ENCODE results near the gene FZD1.

Gene FZD1

DNA sequence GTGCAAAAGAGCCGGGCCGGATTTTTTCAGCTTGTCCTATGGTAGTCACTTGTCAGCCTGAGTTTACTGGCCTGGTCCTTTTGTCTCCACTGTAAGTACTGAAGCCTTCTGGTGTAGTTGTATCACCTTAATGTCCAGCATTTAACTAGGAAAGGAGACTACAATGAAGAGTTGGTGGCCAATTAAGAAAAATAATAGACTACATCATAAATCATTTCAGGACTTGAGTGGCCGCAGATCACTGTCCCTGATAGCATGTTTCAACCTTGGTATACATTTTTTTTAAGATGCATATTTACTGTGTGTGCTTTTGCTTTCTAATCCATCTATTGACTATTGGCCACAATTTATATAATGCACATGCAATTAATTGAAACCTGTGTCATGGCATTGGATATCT is 6.1 kb downstream of the FZD1 start:
- TF ChIP-seq, protein P1, sequence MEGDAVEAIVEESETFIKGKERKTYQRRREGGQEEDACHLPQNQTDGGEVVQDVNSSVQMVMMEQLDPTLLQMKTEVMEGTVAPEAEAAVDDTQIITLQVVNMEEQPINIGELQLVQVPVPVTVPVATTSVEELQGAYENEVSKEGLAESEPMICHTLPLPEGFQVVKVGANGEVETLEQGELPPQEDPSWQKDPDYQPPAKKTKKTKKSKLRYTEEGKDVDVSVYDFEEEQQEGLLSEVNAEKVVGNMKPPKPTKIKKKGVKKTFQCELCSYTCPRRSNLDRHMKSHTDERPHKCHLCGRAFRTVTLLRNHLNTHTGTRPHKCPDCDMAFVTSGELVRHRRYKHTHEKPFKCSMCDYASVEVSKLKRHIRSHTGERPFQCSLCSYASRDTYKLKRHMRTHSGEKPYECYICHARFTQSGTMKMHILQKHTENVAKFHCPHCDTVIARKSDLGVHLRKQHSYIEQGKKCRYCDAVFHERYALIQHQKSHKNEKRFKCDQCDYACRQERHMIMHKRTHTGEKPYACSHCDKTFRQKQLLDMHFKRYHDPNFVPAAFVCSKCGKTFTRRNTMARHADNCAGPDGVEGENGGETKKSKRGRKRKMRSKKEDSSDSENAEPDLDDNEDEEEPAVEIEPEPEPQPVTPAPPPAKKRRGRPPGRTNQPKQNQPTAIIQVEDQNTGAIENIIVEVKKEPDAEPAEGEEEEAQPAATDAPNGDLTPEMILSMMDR (IDR thresholded peaks at IDR 0.05; ENCODE audit: low read depth, low read length, missing control alignments): no peak
- no peak for DNase-seq (ENCODE audit: low read depth)
- in situ Hi-C loops (cut with HindIII; ENCODE audit: low sequenced_read_pairs): no loop called here
- no peak overlapping the region for H3K4me3 ChIP-seq (ENCODE audit: low read depth, low read length)

DNA sequence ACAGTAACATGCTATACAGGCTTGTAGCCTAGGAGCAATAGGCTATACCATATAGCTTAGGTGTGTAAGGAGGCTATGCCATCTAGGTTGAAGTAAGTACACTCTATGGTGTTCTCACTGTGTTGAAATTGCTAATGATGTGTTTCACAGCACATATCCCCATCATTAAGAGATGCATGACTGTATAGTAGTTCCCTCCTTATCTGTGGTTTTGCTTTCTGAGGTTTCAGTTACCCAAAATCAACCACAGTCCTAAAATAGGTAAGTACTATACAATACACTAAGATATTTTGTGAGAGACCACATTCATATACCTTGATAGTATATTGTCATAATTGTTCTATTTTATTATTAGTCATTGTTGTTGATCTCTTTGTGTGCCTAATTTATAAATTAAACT is 12.7 kb downstream of the FZD1 start:
- H3K4me3 ChIP-seq (ENCODE audit: low read depth, low read length): no peak overlapping the region
- in situ Hi-C loops (cut with HindIII; ENCODE audit: low sequenced_read_pairs): no loop called here
- DNase-seq (ENCODE audit: low read depth): no peak
- TF ChIP-seq, protein P1 (IDR thresholded peaks at IDR 0.05; ENCODE audit: low read depth, low read length, missing control alignments): no peak

DNA sequence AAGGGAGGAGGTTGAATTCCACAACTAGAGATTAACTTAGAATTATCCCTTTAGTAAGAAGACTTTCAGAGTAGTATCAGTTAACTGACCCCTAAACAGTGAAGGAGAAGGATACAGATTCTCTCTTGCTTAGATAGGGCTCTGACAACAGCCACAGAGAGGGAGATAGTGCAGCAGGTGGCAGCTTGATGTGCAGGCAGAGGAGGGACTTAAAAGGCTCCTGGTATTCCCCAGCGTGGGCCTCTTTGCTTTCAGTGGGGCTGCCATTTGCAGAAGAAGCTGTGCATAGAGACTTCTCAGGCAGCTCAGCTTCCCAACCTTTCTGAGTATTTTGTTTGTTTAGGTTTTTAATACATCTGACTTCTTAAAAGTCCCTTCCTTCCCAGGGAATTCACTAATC is 16.0 kb downstream of the FZD1 start:
- TF ChIP-seq, protein P1 (IDR thresholded peaks at IDR 0.05; ENCODE audit: low read depth, low read length, missing control alignments): no peak
- in situ Hi-C loops (cut with HindIII; ENCODE audit: low sequenced_read_pairs): no loop called here
- DNase-seq (ENCODE audit: low read depth): no peak
- H3K4me3 ChIP-seq (ENCODE audit: low read depth, low read length): no peak overlapping the region

DNA sequence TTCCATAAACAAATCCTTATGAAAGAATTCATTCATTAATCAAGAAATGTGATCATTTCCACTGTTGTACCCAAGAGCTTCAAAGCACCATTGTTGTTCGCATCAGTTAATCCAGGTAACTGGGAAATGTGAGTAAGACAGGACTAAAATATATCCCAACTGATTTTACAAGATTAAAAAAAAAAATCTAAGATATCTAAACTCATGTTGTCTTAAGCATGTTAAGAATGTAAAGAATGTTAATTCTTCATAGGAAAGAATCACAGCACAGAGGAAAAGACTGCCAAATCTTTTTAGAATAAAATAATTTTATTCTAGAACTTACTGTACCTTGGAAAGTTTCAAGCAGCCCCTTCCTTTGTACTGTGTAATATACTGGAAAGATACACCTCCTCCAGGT is 16.4 kb downstream of the FZD1 start:
- no peak overlapping the region for H3K4me3 ChIP-seq (ENCODE audit: low read depth, low read length)
- TF ChIP-seq, protein P1 (IDR thresholded peaks at IDR 0.05; ENCODE audit: low read depth, low read length, missing control alignments): no peak
- DNase-seq (ENCODE audit: low read depth): no peak
- in situ Hi-C loops (cut with HindIII; ENCODE audit: low sequenced_read_pairs): no loop called here

DNA sequence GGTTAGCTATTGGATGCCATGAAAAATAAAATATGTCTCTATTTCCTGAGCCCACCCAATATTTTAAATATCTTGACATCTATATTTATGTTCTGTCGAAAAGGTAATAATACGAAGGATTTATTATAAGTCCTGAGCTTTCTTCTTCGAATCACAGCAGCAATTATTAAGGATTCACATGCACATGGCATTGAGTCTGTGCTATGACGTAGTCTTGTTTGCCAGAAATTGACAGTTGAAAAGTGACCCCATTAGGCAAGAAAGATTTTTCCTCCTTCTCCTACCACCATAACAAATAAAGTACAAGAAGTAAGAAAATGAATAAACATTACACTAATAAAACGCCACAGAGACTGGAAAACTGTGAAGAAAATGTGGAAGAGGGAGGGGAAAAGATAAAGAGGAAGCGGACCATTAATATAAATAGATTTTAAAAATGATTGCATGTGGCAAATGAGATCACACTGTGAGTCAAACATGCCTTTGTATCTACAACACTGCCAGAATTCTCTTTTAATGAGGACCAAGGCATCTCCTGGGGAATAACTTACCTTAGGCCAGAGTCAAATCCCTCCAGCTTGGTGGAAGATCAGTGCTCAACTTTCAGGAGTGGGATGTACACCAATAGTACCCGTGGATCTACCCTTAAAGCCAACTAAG is 21.6 kb downstream of the FZD1 start:
- TF ChIP-seq, protein P1 (IDR thresholded peaks at IDR 0.05; ENCODE audit: low read depth, low read length, missing control alignments): no peak
- no peak for DNase-seq (ENCODE audit: low read depth)
- no peak overlapping the region for H3K4me3 ChIP-seq (ENCODE audit: low read depth, low read length)
- in situ Hi-C loops (cut with HindIII; ENCODE audit: low sequenced_read_pairs): no loop called here

DNA sequence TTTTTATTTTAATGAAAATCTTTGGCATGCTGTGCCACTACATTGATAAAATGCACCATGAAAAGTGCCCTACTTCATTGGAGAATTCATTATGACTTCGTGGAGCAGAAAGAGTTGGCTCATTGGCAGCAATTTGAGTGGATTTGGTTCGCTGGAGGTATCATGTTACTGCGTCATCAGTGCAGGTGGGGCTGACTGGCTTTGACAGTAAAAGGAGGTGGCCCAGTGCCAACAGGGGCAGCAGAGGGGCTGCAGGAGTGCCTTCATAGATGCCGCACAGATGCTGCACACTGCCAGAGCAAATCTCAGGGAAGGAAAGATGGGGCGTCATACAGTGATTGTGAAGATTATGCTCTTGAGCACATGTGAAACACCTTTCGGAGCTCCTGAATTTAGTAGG is 22.2 kb downstream of the FZD1 start:
- TF ChIP-seq, protein P1 (IDR thresholded peaks at IDR 0.05; ENCODE audit: low read depth, low read length, missing control alignments): no peak
- in situ Hi-C loops (cut with HindIII; ENCODE audit: low sequenced_read_pairs): no loop called here

More for the DNA sequence above, 22.2 kb downstream of the FZD1 start:
- H3K4me3 ChIP-seq (ENCODE audit: low read depth, low read length): no peak overlapping the region
- no peak for DNase-seq (ENCODE audit: low read depth)
